Neural progenitor cell (in vitro differentiated cells): ENCODE results near the gene LAMA2. TPM values are rescaled to one million over a fixed set of nuclear protein-coding genes. Genes with fewer than 3 reads are reported as not detected.
A peak's percentile ranks its signal among the peaks of the same experiment; 100 is the strongest.

Experiments
- DNase-seq: peaks from one replicate; pipeline ENCODE4 v3.0.0-alpha.2; 2016; ENCODE audit warnings: low spot score
- H2AFZ ChIP-seq: fragments of 200-600 bp; sonication (generic); replicated peaks from 2 replicates; pipeline ENCODE4 v1.6.1; 2016; ENCODE audit warnings: antibody characterized with exemption
- H3F3A ChIP-seq: fragments of 200-600 bp; sonication (generic); 2 replicates; pipeline ENCODE4 v1.6.1; 2016; ENCODE audit warnings: antibody characterized with exemption, low read depth
- H3K27ac ChIP-seq: fragments of 200-600 bp; sonication (generic); 2 replicates; pipeline ENCODE4 v1.5.1; 2016; ENCODE audit warnings: mild to moderate bottlenecking
- H3K27me3 ChIP-seq: fragments of 200-600 bp; sonication (generic); 2 replicates; pipeline ENCODE4 v1.6.1; 2016; ENCODE audit warnings: mild to moderate bottlenecking, moderate library complexity
- H3K36me3 ChIP-seq: fragments of 200-600 bp; sonication (generic); 2 replicates; pipeline ENCODE4 v1.5.1; 2016
- H3K4me1 ChIP-seq: fragments of 200-600 bp; sonication (generic); 2 replicates; pipeline ENCODE4 v1.6.1; 2016; ENCODE audit warnings: mixed run types
- H3K4me2 ChIP-seq: fragments of 200-600 bp; sonication (generic); 2 replicates; pipeline ENCODE4 v1.6.1; 2016
- H3K4me3 ChIP-seq: fragments of 200-600 bp; sonication (generic); 2 replicates; pipeline ENCODE4 v1.5.1; 2016
- H3K79me2 ChIP-seq: fragments of 200-600 bp; sonication (generic); 2 replicates; pipeline ENCODE4 v1.6.1; 2016; ENCODE audit warnings: low read depth
- H3K9ac ChIP-seq: fragments of 200-600 bp; sonication (generic); 2 replicates; pipeline ENCODE4 v1.6.1; 2016
- H3K9me3 ChIP-seq: fragments of 200-600 bp; sonication (generic); 2 replicates; pipeline ENCODE4 v1.5.1; 2016; ENCODE audit warnings: low read depth
- H4K20me1 ChIP-seq: fragments of 200-600 bp; sonication (generic); 2 replicates; pipeline ENCODE4 v1.6.1; 2016; ENCODE audit warnings: low read depth
- H3K27ac Mint-ChIP-seq: 3 replicates; pipeline ENCODE4 v1.8.0; 2021; ENCODE audit warnings: mixed read lengths
- H3K27me3 Mint-ChIP-seq: 2 replicates; pipeline ENCODE4 v1.8.0; 2022; ENCODE audit warnings: low read depth, mild to moderate bottlenecking, inconsistent platforms, moderate library complexity, mixed read lengths; ENCODE audit not compliant: insufficient read depth
- H3K36me3 Mint-ChIP-seq: 3 replicates; pipeline ENCODE4 v1.8.0; 2021; ENCODE audit warnings: mixed read lengths
- H3K4me1 Mint-ChIP-seq: 3 replicates; pipeline ENCODE4 v1.8.0; 2021; ENCODE audit warnings: mixed read lengths
- H3K4me3 Mint-ChIP-seq: 3 replicates; pipeline ENCODE4 v1.8.0; 2021; ENCODE audit warnings: mild to moderate bottlenecking, moderate library complexity, mixed read lengths
- H3K9me3 Mint-ChIP-seq: 3 replicates; pipeline ENCODE4 v1.8.0; 2020; ENCODE audit warnings: mixed read lengths
- EZH2 ChIP-seq: fragments of 200-600 bp; sonication (generic); IDR thresholded peaks from 2 replicates; pipeline ENCODE4 v1.6.1; 2017; ENCODE audit warnings: antibody characterized with exemption, mild to moderate bottlenecking, moderate library complexity
- EZH2phosphoT487 ChIP-seq: fragments of 200-600 bp; sonication (generic); IDR thresholded peaks from 2 replicates; pipeline ENCODE4 v1.6.1; 2017; ENCODE audit warnings: antibody characterized with exemption
- total RNA-seq: library from RNA; depleted of rRNA; stranded (reverse); fragments of >200 nt; gene quantifications from 2 replicates; pipeline ENCODE4 v1.2.3, GENCODE V29; 2015; ENCODE audit warnings: low replicate concordance
- TF ChIP-seq, protein P1 (sequence below): fragments of 200-600 bp; sonication (generic); IDR thresholded peaks from 2 replicates; pipeline ENCODE4 v1.5.1; 2017; ENCODE audit warnings: antibody characterized with exemption, mild to moderate bottlenecking

Gene LAMA2
- total RNA-seq, 1 donor from 2014 or later = 1.5 TPM

DNA sequence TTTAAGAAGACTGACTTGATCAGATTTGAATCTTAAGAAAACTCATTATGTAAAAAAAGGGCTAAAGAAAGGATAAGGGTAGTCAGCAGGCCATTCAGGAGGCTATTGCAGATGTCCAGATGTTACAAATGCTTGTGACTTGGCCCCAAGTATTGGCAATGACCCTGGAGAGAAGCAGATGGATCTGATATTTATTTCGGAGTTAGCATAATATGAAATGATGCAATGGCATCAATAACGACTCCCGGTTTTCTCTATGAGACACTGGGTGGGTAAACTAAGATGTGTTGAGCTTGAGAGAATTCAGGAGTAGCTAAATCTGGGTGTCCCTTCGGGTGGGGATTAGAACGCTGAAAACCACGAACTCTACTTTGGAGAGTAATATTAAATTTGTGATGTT, 149.7 kb downstream of the LAMA2 start:
- Mint-ChIP-seq H3K27me3 (no peaks in the 10 kb centered on the region), H3K27ac (no peak overlapping the region), H3K36me3 (no peaks in the 10 kb centered on the region), H3K4me1 (no peaks in the 10 kb centered on the region), H3K4me3 (no peak overlapping the region), H3K9me3 (no peaks in the 10 kb centered on the region)
- H3K9me3 ChIP-seq = no peaks in the 10 kb centered on the region
- H3K4me1 ChIP-seq = peaks cover 11% of the 10 kb centered on the region
- no peaks in the 10 kb centered on the region for H3F3A ChIP-seq
- no peak for TF ChIP-seq EZH2
- no peak for TF ChIP-seq EZH2phosphoT487
- TF ChIP-seq, protein P1, sequence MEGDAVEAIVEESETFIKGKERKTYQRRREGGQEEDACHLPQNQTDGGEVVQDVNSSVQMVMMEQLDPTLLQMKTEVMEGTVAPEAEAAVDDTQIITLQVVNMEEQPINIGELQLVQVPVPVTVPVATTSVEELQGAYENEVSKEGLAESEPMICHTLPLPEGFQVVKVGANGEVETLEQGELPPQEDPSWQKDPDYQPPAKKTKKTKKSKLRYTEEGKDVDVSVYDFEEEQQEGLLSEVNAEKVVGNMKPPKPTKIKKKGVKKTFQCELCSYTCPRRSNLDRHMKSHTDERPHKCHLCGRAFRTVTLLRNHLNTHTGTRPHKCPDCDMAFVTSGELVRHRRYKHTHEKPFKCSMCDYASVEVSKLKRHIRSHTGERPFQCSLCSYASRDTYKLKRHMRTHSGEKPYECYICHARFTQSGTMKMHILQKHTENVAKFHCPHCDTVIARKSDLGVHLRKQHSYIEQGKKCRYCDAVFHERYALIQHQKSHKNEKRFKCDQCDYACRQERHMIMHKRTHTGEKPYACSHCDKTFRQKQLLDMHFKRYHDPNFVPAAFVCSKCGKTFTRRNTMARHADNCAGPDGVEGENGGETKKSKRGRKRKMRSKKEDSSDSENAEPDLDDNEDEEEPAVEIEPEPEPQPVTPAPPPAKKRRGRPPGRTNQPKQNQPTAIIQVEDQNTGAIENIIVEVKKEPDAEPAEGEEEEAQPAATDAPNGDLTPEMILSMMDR = no peak
- no peaks in the 10 kb centered on the region for H3K27me3 ChIP-seq
- no peaks in the 10 kb centered on the region for H4K20me1 ChIP-seq
- H3K27ac ChIP-seq = no peak overlapping the region
- H3K9ac ChIP-seq = no peak overlapping the region
- no peak overlapping the region for H2AFZ ChIP-seq
- H3K4me2 ChIP-seq = no peak overlapping the region
- H3K36me3 ChIP-seq = no peaks in the 10 kb centered on the region
- H3K4me3 ChIP-seq = no peak overlapping the region
- H3K79me2 ChIP-seq = no peaks in the 10 kb centered on the region
- DNase-seq = no peak

DNA sequence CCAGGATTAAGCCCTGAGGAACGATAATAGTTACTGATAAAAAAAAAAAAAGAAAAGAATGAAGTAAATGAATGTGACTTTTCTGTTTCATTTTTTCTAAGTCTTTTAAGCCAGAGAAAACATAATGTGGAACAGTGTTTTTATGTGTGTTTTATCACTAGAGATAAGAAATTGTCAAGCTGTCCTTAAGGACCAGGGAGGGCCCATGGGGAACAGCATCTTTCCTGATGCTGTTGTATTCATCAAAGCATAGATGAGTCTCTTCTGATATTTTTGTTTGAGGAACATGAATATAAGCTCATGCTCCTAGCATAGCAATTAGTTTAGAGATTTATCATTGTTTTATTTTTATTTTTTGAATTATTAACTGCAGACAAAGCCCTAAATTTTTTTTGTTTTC, 150.2 kb downstream of the LAMA2 start:
- Mint-ChIP-seq H3K4me3 (no peak overlapping the region), H3K27ac (no peak overlapping the region), H3K9me3 (no peaks in the 10 kb centered on the region), H3K36me3 (no peaks in the 10 kb centered on the region), H3K4me1 (no peaks in the 10 kb centered on the region), H3K27me3 (no peaks in the 10 kb centered on the region)
- Histone ChIP-seq H3K9ac (no peak overlapping the region), H3K4me3 (no peak overlapping the region), H3K4me2 (no peak overlapping the region), H3K4me1 (peaks cover 11% of the 10 kb centered on the region), H3K9me3 (no peaks in the 10 kb centered on the region), H3K36me3 (no peaks in the 10 kb centered on the region), H4K20me1 (no peaks in the 10 kb centered on the region), H3K27me3 (no peaks in the 10 kb centered on the region), H3K27ac (no peak overlapping the region), H3K79me2 (no peaks in the 10 kb centered on the region), H2AFZ (no peak overlapping the region), H3F3A (no peaks in the 10 kb centered on the region)
- TF ChIP-seq EZH2 = no peak
- TF ChIP-seq, protein P1 = no peak
- DNase-seq = no peak

GRCh38 chr6:129033581-129033980, 150.6 kb downstream of the LAMA2 start:
- no peaks in the 10 kb centered on the region for H3K9me3 Mint-ChIP-seq
- H3K36me3 Mint-ChIP-seq = no peaks in the 10 kb centered on the region
- no peaks in the 10 kb centered on the region for H3K27me3 Mint-ChIP-seq
- no peak overlapping the region for H3K4me3 Mint-ChIP-seq
- H3K4me2 ChIP-seq = no peak overlapping the region
- no peak overlapping the region for H3K4me3 ChIP-seq
- H3K27ac Mint-ChIP-seq = no peak overlapping the region
- no peaks in the 10 kb centered on the region for H3K79me2 ChIP-seq
- no peaks in the 10 kb centered on the region for H3F3A ChIP-seq
- H3K27me3 ChIP-seq = no peaks in the 10 kb centered on the region
- TF ChIP-seq EZH2 (no peak), EZH2phosphoT487 (no peak)
- TF ChIP-seq, protein P1 = no peak
- no peaks in the 10 kb centered on the region for H3K9me3 ChIP-seq
- H4K20me1 ChIP-seq = no peaks in the 10 kb centered on the region
- peaks cover 11% of the 10 kb centered on the region for H3K4me1 ChIP-seq
- H3K4me1 Mint-ChIP-seq = no peaks in the 10 kb centered on the region
- H3K9ac ChIP-seq = no peak overlapping the region
- H3K27ac ChIP-seq = no peak overlapping the region
- H3K36me3 ChIP-seq = no peaks in the 10 kb centered on the region
- DNase-seq = no peak
- H2AFZ ChIP-seq = no peak overlapping the region

- Histone ChIP-seq H3K9me3 (no peaks in the 10 kb centered on the region), H3K79me2 (no peaks in the 10 kb centered on the region), H4K20me1 (no peaks in the 10 kb centered on the region), H3K27me3 (no peaks in the 10 kb centered on the region), H3F3A (no peaks in the 10 kb centered on the region), H3K9ac (no peak overlapping the region), H3K4me3 (no peak overlapping the region), H3K36me3 (no peaks in the 10 kb centered on the region), H3K27ac (no peak overlapping the region), H2AFZ (no peak overlapping the region), H3K4me1 (no peaks in the 10 kb centered on the region), H3K4me2 (no peak overlapping the region)
- Mint-ChIP-seq H3K27ac (peak overlapping the region; percentile 37), H3K4me1 (no peaks in the 10 kb centered on the region), H3K36me3 (no peaks in the 10 kb centered on the region), H3K27me3 (no peaks in the 10 kb centered on the region), H3K4me3 (no peak overlapping the region), H3K9me3 (peaks cover 3% of the 10 kb centered on the region)
- no peak for DNase-seq
- TF ChIP-seq EZH2phosphoT487 = no peak
- TF ChIP-seq, protein P1 = no peak
- TF ChIP-seq EZH2 = no peak
Measured at GRCh38 chr6:129041563-129041962, 158.6 kb downstream of the LAMA2 start.
